Epithelial cell of proximal tubule (primary cell): ENCODE data around the gene SLC23A2. TPM values are rescaled to one million over a fixed set of nuclear protein-coding genes. Genes with fewer than 3 reads are reported as not detected.
"Not testable (repeated sequence)": the region's sequence is repeated elsewhere in the genome, so short reads cannot be mapped to it uniquely, and the experiment has no call there.

Source experiments
- DNase-seq: peaks from one replicate; pipeline ENCODE4 v3.0.0-alpha.2; 2011; ENCODE audit warnings: low read depth
- H3K4me3 ChIP-seq: 2 replicates; pipeline ENCODE4 v1.5.1; 2011; ENCODE audit warnings: low read depth, mild to moderate bottlenecking, low read length
- total RNA-seq: library from RNA; depleted of rRNA; stranded (reverse); fragments of >200 nt; gene quantifications from 2 replicates; pipeline ENCODE4 v1.2.3, GENCODE V29; 2015
- TF ChIP-seq, protein P1 (sequence below): conservative IDR thresholded peaks from 2 replicates; pipeline ENCODE4 v1.5.1; 2012; ENCODE audit warnings: low read depth, mild to moderate bottlenecking, low read length

SLC23A2 gene
- total RNA-seq, 1 donor from 2014 or later, result 5.3 TPM

GRCh38 chr20:5039889-5040288 is 38.6 kb upstream of the SLC23A2 start:
- H3K4me3 ChIP-seq, result no peak overlapping the region
- TF ChIP-seq, protein P1, sequence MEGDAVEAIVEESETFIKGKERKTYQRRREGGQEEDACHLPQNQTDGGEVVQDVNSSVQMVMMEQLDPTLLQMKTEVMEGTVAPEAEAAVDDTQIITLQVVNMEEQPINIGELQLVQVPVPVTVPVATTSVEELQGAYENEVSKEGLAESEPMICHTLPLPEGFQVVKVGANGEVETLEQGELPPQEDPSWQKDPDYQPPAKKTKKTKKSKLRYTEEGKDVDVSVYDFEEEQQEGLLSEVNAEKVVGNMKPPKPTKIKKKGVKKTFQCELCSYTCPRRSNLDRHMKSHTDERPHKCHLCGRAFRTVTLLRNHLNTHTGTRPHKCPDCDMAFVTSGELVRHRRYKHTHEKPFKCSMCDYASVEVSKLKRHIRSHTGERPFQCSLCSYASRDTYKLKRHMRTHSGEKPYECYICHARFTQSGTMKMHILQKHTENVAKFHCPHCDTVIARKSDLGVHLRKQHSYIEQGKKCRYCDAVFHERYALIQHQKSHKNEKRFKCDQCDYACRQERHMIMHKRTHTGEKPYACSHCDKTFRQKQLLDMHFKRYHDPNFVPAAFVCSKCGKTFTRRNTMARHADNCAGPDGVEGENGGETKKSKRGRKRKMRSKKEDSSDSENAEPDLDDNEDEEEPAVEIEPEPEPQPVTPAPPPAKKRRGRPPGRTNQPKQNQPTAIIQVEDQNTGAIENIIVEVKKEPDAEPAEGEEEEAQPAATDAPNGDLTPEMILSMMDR, result no peak
- no peak for DNase-seq

DNA sequence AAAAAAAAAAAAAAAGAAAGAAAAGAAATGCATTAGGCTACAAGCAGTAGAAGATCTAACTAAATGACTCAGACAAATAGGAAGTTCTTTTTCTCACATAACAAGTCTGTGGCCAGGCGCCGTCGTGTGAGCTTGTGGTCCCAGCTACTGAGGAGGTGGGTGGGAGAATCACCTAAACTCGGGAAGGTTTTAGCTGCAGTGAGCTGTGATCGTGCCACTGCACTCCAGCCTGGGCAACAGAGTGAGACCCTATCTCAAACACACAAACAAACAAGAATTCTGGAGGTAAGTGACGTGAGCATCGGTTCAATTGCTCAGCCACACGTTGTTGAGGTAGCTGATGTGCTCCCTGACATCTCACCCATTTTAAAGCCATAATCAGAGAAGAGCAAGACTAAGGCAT is 37.9 kb upstream of the SLC23A2 start:
- no peak overlapping the region for H3K4me3 ChIP-seq
- TF ChIP-seq, protein P1, result no peak
- DNase-seq, result no peak

- no peak for DNase-seq
- H3K4me3 ChIP-seq, result no peak overlapping the region
- TF ChIP-seq, protein P1, result no peak
Measured at GRCh38 chr20:5036828-5037227, 35.5 kb upstream of the SLC23A2 start.

DNA sequence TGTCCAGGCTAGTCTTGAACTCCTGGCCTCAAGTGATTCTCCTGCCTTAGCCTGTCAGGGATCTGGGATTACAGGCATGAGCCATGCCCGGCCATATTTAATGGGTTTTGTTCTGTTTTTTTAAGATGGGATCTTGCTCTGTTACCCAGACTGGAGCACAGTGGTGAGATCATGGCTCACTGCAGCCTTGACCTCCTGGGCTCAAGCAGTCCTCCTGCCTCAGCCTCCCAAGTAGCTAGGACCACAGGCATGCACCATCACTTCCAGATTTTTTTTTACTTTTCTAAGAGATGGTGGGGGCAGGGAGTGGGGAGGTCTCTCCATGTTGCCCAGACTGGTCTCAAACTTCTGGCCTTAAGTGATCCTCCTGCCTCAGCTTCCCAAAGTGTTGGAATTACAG is 34.2 kb upstream of the SLC23A2 start:
- not testable (repeated sequence) for H3K4me3 ChIP-seq, DNase-seq

DNA sequence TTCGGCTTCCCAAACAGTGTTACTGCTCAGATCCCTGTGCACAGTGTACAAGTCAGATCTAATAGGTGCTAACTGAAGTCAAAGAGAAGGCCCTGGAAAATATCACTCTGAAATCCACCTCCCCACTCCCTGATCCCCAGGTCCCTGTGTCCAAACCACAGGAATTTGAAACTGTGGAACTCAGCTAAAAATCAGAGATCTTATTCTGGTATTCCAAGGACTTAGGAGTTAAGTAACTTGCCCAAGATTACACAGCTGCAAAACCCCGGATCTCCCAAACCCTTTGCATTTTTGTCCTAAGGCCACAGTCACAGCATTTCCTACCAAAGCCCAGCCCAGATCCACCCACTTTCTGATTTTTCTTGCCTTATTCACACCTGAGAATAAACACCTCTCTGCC is 32.3 kb upstream of the SLC23A2 start:
- DNase-seq, result no peak
- TF ChIP-seq, protein P1, result no peak
- H3K4me3 ChIP-seq, result no peak overlapping the region

DNA sequence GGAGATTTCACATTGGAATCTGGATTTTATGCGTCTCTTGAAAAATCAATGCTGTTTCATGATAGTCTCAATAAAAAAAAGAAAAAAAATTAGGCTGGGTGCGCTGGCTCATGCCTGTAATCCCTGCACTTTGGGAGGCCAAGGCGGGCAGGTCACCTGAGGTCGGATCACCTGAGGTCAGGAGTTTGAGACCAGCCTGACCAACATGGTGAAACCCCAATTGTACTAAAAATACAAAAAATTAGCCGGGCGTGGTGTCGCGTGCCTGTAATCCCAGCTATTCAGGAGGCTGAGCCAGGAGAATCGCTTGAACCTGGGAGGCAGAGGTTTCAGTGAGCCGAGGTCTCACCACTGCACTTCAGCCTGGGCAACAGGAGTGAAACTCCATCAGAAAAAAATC is 30.4 kb upstream of the SLC23A2 start:
- H3K4me3 ChIP-seq, DNase-seq: not testable (repeated sequence)

GRCh38 chr20:5031206-5031557 is 29.9 kb upstream of the SLC23A2 start:
- TF ChIP-seq, protein P1, result no peak
- H3K4me3 ChIP-seq, result no peak overlapping the region
- no peak for DNase-seq

DNA sequence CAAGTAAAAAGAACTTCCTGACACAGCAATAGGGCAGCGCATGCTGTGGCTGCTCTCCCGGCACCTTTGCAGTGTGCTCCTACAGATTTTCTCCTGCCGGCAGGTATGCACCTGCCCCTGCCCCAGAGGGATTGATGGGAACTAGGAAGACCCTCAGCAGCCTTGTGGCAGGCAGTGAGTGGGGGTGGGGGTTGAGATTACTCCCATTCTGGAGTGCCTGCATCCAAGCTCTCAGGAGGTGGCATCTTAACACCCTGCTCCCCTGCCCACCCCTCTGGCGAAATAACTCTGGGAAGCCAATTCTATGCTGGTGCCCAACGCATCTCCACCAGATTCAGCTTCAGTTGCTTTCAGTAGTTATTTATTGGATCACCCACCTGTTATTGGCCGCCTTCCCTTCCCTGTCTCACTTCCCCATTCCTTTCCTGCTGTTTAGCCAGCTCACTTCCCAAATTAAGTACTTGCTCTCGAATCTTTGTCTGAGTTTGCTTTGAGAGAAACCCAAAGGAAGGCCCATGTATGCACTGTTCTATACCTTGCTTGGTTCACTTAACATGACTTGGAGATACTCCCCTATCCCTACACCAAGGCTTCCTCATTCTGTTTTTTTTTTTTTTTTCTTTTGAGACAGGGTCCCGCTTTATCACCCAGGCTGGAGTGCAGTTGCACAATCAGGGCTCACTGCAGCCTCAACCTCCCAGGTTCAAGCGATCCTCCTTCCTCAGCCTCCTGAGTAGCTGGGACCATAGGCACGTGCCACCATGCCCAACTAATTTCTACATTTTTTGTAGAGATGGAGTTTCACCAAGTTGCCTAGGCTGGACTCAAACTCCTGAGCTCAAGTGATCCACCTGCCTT is 29.3 kb upstream of the SLC23A2 start:
- TF ChIP-seq, protein P1, result no peak

DNA sequence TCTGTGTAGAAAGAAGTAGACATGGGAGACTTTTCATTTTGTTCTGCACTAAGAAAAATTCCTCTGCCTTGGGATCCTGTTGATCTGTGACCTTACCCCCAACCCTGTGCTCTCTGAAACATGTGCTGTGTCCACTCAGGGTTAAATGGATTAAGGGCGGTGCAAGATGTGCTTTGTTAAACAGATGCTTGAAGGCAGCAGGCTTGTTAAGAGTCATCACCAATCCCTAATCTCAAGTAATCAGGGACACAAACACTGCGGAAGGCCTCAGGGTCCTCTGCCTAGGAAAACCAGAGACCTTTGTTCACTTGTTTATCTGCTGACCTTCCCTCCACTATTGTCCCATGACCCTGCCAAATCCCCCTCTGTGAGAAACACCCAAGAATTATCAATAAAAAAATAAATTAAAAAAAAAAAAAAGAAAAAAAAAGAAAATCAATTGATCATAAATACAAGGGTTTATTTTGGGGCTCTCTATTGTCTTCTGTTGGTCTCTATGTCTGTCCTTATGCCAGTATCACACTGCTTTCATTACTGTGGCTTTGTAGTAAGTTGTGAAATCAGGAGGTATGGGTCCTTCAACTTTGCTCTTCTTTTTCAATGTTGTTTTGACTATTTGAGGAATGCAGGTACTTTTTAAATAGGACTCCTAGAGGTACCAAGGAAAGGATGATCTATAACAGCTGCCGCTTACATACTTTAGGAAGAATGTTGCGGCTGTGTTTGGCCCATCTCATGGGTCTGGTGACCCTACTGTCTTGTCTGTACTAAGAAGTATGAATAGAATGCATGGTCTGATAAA is 27.1 kb upstream of the SLC23A2 start:
- not testable (repeated sequence) for DNase-seq, H3K4me3 ChIP-seq

More for the DNA sequence above, 29.3 kb upstream of the SLC23A2 start:
- no peak overlapping the region for H3K4me3 ChIP-seq
- DNase-seq, result no peak
